HG03469 (cell line): ENCODE measurements around the gene MT1H.
"Not testable (repeated sequence)": the region's sequence is repeated elsewhere in the genome, so short reads cannot be mapped to it uniquely, and the experiment has no call there.

Experiments
- ATAC-seq: cut with Tn5 transposase; IDR thresholded peaks from one replicate; pipeline ENCODE4 v1.9.1; 2021; ENCODE audit warnings: mild to moderate bottlenecking, moderate library complexity, moderate number of reproducible peaks; ENCODE audit not compliant: unreplicated experiment

Gene MT1H

DNA sequence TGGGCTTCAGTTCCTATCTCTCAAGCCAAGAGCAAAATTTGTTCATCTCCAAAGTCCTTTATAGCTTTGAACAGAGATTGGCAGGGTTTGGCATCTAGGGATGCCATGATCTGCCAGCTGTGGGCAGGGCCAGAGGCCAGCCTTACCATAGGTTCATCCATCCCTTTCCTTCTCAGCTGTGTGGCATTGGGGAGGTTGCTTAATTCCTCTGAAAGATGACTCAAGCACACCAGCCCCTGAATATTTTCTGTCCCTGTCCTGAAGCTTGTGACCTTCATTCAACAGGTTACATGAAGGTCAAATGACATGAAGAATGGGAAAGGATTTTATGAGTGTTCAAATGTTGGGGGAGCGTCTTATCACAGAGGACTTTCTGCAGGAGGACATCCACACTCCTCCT is 5.1 kb upstream of the MT1H start:
- no peak for ATAC-seq

DNA sequence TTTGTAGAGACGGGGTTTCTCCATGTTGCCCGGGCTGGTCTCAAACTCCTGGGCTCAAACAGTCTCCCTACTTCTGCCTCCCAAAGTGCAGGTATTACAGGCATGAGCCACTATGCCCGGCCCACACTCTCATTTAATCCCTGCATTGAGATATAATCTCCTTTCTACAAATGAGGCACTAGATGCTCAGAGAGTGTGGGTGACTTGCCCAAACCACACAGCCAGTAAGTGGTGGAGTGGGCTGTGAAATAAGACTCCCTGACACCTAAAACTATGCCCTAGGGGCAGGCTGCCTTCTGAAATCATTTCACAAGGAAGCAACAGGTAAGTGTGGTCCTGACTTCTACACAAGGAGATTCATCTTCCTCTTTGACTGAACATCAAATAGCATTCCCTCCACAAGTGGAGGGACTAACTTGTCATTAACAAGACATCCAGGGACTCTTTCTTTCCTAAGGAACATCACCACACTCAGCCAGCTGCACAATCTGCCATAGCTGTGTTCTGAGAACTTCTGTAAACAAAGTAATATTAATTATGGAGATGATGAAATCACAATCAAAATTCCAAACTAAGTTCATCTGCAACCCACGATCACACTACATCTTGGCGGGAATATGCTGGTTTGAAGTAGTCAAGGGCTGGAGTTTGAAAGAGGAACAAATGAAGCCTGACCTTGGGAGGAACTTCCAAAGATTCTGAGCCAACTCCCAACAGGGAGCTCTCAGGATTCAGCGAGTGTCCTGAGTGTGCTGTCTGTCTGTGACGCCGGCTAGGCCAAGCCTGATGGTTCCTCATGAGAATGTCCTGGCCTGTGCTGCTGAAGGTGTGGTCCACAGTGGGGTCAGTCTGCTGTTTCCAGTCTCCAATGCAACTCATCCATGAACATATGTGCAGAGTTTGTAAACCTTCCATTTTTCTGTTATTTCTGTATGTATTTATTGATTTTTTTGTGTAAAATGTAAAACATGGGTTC is 4.0 kb upstream of the MT1H start:
- ATAC-seq: not testable (repeated sequence)

DNA sequence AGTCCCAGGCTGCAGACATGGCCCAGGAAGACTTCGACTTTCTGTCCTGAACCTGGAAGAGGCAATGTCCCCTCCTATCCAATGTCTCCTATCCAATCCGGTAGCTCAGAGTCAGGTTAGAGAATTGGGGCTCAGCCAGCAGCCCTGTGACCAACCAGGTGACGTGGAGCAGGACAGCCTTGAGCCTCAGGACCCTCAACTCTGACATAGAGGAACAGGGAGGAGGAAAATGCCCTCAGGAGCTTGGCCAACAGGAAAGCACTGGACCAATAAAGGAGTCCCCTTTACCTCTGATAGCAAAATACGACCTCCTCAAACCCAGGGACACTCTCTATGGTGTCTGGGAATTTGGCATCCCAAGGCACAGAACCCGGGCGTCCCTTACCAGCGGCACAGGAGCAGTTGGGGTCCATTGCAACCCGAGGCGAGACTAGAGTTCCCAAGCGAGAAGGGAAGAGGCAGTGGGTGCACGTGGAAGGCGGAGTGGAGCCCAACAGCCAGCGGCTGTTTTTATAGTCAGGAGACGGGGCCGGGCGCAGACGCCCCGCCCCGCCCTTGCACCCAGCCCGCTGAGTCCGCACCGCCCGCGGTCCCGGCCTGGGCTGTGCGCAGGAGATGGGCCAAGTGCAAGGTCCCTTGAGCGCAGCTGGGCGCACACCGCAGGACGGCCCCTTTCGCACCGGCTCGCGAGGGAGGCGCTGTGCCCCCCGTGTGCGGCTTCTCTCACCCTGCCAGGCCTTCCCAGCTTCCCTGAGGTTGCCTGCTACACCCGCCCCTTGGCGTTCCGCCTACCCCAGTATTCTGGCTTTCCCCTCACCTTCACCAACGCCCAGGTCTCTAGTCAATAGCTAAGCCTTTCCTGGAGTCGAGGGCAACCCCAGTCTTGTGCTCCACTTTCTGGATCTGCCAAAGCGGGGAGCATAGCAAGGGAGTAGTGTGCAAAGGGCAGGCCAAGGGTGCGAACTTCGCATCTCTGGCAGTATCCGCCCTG is 1.7 kb upstream of the MT1H start, which contains the start of gene MT1G:
TSS of gene MT1G (minus strand) at position 485 of the 991 bp plus-strand sequence. CDS start at position 413, 72 bp downstream.
- no peak for ATAC-seq

DNA sequence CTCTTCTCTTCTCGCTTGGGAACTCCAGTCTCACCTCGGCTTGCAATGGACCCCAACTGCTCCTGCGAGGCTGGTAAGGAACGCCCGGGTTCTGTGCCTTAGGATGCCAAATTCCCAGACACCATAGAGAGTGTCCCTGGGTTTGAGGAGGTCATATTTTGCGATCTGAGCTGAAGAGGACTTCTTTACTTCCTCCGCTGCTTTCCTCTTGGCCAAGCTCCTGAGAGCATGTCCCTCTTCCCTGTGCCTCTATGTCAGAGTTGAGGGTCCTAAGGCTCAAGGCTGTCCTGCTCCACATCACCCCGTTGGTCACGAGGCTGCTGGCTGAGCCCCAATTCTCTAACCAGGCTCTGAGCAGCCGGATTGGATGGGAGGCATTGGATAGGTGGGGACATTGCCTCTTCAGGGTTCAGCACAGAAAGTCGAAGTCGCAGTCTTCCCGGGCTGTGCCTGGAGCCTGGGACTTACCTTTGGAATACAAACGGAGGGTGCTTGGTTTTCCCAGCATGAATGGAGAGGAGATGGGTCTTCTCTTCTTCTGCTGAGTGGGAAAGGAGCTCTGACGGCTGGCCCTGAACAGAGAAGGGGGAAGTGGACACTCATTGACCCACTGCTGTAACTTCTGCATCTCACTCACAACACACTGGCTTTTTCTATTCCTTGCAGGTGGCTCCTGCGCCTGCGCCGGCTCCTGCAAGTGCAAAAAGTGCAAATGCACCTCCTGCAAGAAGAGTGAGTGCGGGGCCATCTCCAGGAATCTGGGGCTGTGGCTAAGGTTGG is 416 bp downstream of the MT1H start:
- ATAC-seq: no peak

DNA sequence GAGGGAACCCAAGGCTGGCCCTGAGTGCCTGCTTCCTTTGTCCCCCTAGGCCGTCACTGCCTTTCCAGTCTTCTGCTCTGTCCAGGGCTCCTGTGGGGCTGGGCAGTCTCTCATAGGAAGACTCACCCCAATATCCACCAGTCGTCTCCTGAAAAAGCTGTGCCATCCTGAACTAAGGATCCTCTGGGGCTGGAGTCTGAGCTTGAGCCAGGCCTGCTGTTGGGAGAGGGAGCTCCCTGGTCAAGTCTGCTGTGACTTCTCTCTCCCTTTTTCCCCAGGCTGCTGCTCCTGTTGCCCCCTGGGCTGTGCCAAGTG is 963 bp downstream of the MT1H start:
- no peak for ATAC-seq

DNA sequence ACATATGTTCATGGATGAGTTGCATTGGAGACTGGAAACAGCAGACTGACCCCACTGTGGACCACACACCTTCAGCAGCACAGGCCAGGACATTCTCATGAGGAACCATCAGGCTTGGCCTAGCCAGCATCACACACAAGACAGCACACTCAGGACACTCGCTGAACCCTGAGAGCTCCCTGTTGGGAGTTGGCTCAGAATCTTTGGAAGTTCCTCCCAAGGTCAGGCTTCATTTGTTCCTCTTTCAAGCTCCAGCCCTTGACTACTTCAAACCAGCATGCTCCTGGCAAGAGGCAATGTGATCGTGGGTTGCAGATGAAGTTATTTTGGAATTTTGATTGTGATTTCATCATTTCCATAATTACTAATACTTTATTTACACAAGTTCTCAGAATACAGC is 2.1 kb downstream of the MT1H start:
- ATAC-seq: not testable (repeated sequence)

DNA sequence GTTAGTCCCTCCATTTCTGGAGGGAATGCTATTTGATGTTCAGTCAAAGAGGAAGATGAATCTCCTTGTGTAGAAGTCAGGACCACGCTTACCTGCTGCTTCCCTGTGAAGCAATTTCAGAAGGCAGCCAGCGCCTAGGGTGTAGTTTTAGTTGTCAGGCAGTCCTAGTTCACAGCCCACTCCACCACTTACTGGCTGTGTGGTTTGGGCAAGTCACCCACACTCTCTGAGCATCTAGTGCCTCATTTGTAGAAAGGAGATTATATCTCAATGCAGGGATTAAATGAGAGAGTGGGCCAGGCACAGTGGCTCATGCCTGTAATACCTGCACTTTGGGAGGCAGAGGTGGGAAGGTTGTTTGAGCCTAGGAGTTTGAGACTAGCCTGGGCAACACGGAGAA is 2.6 kb downstream of the MT1H start:
- ATAC-seq: not testable (repeated sequence)

DNA sequence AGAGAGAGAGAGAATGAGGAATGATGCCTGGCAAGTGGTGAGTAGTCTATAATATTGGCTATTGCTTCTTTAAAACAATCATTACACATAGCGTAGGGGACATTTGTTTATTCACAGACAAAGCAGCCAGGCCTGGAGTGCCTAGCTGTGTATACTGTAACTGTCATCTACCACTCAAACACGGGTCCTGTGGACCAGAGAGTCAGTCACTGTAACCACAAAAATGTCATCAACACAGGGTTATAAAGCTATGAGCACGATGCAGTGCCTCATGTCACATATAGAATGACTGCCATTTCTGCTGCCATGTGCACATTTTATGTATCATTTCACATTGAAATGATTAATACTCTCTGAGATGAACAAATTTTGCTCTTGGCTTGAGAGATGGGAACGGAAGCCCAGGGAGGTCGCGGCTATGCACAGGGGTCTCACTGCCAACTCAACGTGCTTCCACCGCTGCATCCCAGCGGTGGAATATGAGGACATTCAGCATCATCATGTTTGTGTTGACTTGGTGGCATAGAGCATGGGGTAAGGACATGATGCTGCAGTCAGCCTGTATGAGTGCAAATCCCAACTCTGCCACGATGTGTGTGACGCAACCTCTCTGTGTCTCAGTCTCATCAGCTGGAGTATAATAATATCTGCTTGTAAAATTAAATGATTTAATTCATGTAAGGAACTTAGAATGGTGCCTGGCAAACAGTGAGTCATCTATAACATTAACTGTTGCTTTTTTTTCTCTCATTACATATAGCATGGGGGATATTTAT is 3.3 kb downstream of the MT1H start:
- ATAC-seq: no peak

DNA sequence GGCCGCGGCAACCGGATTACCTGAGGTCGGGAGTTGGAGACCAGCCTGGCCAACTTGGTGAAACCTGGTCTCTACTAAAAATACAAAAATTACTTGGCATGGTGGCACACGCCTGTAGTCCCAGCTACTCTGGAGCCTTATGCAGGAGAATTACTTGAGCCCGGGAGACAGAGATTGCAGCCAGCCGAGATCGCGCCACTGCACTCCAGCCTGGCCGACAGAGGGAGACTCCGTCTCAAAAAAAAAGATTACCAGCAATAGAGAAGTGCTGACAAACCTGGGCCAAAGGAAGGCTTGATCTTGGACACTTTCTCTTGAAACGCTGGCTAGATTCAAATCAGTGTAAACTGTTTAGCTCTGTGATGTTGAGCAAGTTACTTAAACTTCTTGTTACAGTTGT is 4.3 kb downstream of the MT1H start:
- no peak for ATAC-seq

DNA sequence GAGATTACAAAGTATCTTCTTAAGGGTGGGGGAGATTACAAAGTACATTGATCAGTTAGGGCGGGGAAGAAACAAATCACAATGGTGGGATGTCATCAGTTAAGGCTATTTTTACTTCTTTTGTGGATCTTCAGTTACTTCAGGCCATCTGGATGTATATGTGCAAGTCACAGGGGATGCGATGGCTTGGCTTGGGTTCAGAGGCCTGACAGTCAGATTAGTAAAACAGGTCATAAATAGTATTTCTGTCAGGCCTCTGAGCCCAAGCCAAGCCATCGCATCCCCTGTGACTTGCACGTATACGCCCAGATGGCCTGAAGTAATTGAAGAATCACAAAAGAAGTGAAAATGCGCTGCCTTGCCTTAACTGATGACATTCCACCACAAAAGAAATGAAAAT is 5.0 kb downstream of the MT1H start:
- not testable (repeated sequence) for ATAC-seq

DNA sequence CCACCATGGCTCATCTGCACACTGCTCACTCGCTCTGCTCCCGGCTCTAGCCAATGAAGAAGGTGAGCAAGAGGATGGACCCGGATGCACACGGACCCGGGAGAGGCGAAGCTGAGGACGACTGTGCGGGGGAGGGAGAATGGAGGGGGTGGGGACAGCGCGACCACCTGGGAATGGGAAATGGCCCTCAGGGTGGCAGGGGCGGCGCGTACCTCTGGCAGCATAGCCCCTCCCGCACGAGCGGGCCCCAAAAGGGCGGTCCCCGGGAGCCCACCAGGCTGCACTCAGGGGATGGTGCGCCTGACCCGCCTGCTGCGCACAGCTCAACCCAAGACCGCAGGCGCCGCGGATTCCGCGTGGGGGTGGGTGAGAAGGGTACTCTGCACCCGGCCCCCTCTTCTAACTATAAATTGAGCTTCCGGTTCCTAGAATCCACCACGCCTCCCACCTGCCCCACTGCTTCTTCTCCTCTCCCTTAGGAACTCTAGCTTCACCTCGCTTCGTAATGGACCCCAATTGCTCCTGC is 6.1 kb downstream of the MT1H start:
- ATAC-seq: no peak

DNA sequence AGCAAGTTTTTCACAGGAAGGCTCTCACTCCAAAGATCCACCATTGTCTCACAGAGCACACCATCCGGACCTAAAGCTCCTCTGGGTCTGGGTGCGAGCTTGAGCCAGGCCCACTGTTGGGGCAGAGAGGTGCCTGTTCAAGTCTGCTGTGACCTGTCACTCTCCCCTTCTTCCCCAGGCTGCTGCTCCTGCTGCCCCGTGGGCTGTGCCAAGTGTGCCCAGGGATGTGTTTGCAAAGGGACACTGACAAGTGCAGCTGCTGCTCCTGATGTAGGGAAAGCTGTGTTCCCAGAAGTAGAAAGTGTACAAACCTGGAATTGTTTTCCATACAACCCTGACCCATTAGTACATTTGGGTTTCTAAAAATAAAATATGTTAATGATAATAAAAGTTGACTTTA is 7.9 kb downstream of the MT1H start:
- ATAC-seq: no peak

DNA sequence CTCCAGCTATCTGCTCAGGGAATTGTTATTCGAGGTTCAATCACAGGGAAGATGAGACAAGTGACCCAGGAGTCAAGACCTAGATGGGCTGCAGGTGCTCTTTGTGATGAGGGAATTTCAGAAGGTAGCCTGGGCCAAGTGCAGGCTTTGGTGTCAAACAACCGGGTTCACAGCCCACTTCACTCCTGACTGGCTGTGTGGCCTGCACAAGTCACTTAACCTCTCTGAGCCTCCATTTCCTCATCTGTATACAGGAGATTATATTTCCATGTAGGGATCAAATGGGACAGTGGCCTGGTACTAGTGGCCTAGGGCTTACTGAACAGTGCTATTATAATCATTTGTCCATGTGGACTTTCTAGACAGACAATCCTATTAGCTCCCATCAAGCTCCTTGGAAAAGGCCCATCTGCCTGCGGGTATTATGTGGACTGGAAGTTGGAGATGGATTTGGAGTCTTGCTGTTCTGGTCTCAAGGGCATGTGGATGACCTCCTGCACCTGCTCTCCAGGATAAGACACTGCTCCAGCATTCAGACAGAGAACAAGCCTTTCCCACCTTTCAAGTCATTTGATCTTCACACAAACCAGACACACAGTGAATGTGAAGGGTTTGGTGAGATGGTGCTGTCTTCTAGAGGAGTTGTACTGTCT is 9.6 kb downstream of the MT1H start:
- ATAC-seq: no peak

DNA sequence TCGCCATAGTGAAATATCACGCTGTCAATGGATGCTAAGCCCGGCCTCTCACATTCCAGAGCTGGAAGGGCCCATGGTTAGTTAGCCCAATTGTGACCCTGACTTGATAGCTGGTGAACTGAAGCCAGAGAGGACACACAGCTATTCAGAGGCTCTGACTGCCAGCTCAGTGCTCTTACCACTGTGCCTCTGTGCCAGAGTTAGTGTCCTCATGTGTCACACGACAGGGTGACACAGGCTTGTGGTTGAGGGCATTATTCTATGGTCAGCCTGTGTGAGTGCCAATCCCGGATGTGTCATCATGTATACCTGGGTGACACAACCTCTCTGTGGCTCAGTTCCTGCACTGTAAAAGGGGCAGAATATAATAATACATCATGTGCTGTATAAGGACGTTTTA is 10.2 kb downstream of the MT1H start:
- ATAC-seq: no peak

DNA sequence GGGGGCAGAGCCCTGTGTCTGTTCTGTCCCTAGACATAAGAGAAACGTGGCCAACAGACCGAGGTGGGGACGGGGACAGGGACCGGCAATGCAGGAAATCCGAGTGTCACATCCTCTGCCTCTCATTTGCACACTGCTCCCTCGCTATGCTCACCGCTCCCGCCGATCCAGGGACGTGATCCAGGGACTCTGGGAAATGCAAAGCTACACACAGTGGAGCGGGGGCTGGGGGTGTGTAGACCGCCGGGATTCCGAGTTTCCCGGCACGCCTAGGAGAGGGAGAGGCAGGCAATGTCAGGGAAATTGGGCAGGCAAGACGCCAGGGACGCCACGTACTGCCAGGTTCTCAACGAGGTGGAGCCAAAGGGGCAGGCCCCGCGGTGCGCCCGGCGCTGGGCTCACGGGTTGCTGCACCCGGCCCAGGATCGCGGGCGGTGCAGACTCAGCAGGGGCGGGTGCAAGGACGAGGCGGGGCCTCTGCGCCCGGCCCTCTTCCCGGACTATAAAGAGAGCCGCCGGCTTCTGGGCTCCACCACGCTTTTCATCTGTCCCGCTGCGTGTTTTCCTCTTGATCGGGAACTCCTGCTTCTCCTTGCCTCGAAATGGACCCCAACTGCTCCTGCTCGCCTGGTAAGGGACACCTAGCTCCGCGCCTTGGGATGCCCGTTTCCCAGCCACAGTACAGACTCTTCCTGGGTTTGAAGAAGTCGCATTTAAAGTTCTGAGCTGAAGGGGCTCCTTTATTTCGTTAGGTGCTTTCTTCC is 12.5 kb downstream of the MT1H start, which contains the start of gene MT1X:
TSS of gene MT1X (plus strand) at position 532 of the 764 bp plus-strand sequence. CDS start at position 603, 71 bp downstream.
- peak; percentile 92 for ATAC-seq

DNA sequence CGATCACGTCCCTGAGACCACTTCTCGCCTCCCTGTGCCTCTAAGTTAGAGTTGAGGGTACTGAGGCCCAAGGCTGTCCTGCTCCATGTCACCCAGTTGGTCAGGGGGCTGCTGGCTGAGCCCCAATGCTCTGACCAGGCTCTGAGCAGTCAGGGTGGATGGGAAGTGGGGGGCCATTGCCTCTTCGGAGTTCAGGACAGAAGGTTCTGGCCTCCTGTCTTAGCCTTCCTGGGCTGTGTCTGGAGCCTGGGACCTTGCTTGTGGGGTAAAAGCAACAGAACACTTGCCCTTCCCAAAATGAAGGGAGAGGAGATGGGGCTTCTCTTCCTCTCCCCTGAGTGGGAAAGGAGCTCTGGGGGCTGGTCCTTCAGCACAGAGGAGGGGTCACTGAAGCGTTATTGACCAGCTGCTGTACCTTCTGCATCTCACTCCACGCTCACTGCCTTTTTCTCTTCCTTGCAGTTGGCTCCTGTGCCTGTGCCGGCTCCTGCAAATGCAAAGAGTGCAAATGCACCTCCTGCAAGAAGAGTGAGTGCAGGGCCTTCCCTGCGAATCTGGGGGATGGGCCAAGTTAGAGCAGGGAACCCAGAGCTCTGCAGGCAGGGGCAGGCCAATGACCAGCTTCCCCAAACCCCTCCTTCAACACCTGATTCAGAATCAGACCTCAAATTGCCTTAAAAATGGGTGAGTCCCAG is 13.2 kb downstream of the MT1H start:
- no peak for ATAC-seq

DNA sequence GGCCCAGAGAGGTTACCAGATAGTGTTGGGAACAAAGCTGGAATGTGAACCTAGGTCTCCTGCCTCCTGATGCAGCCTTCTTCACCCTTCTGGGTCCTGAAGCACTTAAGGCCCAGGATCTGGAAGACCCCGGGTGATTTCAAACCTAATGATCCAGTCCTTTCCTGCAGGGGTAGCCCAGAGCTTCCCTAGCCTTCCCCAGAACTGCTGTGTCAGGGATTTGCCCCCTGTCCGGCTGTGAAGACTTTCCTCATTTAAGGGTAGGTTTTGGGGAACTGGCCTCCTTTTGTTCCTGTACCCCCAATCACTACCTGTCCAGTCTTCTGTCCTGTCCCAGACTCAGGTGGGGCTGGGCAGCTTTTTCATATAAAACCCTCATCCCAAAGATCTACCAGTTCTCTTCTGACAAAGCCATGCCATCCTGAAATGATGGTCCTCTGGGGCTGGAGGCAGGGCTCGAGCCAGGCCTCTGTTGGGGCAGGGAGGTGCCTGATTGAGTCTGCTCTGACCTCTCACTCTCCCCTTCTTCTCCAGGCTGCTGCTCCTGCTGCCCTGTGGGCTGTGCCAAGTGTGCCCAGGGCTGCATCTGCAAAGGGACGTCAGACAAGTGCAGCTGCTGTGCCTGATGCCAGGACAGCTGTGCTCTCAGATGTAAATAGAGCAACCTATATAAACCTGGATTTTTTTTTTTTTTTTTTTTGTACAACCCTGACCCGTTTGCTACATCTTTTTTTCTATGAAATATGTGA is 14.0 kb downstream of the MT1H start:
- ATAC-seq: no peak
